Vagina (tissue), 2 donors: Measurements from ENCODE around the gene MEDAG. TPM values are rescaled to one million over a fixed set of nuclear protein-coding genes. Genes with fewer than 3 reads are reported as not detected.

ENCODE experiments used
- DNase-seq, 2 donors: peaks; one replicate each; pipeline ENCODE4 v3.0.0-alpha.2; 2017; ENCODE audit errors: extremely low spot score in 2 of 2
- H3K27ac ChIP-seq: fragments of 200-600 bp; sonication (generic); one replicate; pipeline ENCODE4 v1.5.1; 2019
- H3K27me3 ChIP-seq: fragments of 200-600 bp; sonication (generic); one replicate; pipeline ENCODE4 v1.5.1; 2019
- H3K36me3 ChIP-seq, 2 donors: fragments of 200-600 bp; sonication (generic); one replicate each; pipeline ENCODE4 v1.5.1; 2017 to 2019
- H3K4me1 ChIP-seq: fragments of 200-600 bp; sonication (generic); one replicate; pipeline ENCODE4 v1.5.1; 2019
- H3K4me3 ChIP-seq, 2 donors: fragments of 200-600 bp; sonication (generic); 1 replicate in 1 of 2; 2 replicates in 1 of 2; pipeline ENCODE4 v1.5.1; 2016 to 2019
- H3K9me3 ChIP-seq: fragments of 200-600 bp; sonication (generic); one replicate; pipeline ENCODE4 v1.5.1; 2019
- CTCF ChIP-seq, 3 experiments: fragments of 450-650 bp in 2 of 3; fragments of 200-600 bp in 1 of 3; sonication (generic) in 1 of 3; IDR thresholded peaks; one replicate each; pipeline ENCODE4 v1.5.1; 2017 to 2019; ENCODE audit warnings: antibody characterized with exemption in 3 of 3, mild to moderate bottlenecking in 2 of 3, moderate library complexity in 2 of 3
- POLR2A ChIP-seq, 2 donors: fragments of 450-650 bp; IDR thresholded peaks; one replicate each; pipeline ENCODE4 v1.6.1; 2017; ENCODE audit warnings: antibody characterized with exemption in 2 of 2, mild to moderate bottlenecking in 2 of 2, moderate library complexity in 2 of 2
- POLR2AphosphoS5 ChIP-seq, 2 donors: sonication (generic); formaldehyde crosslinking; IDR thresholded peaks; one replicate each; pipeline ENCODE4 v1.9.0; 2017; ENCODE audit warnings: antibody characterized with exemption in 2 of 2, mild to moderate bottlenecking in 2 of 2, low read depth in 1 of 2; ENCODE audit not compliant: insufficient read depth in 1 of 2
- intact Hi-C: fragments of 100-400 bp; cut with DNase I; formaldehyde crosslinking; loops from one replicate; pipeline ENCODE4 v1.15.1; 2023
- total RNA-seq: library from RNA; depleted of rRNA; stranded (reverse); fragments of >200 nt; gene quantifications from one replicate; pipeline ENCODE4 v1.2.3, GENCODE V29; 2016

The MEDAG gene
- total RNA-seq, result 46.4 TPM

GRCh38 chr13:30905932-30906383 lies at the start of gene MEDAG:
Gene MEDAG, plus strand, starts transcription at chr13:30906271. Its CDS starts 245 bp downstream, at chr13:30906516.
- H3K27ac ChIP-seq, result peak within 1 kb of the TSS; percentile 91
- peak within 1 kb of the TSS; percentile 50 to 53 for H3K4me3 ChIP-seq
- no peaks in the 10 kb centered on the region for H3K27me3 ChIP-seq
- TF ChIP-seq POLR2A (IDR thresholded peaks at IDR 0.05) (no peak), CTCF (IDR thresholded peaks at IDR 0.05) (no peak), POLR2AphosphoS5 (IDR thresholded peaks at IDR 0.05; ENCODE audit: insufficient read depth in 1 of 2, low read depth in 1 of 2) (peak in 1 of 2 donors; percentile 58)
- no peak for DNase-seq
- H3K9me3 ChIP-seq, result no peaks in the 10 kb centered on the region
- H3K4me1 ChIP-seq, result peaks cover 46% of the 10 kb centered on the region
- H3K36me3 ChIP-seq, result no peaks in the 10 kb centered on the region
- intact Hi-C loops, result loop anchor here (10.0 kb wide), 1 partner anchor 139 kb away; no protein-coding TSS in a partner anchor

- Histone ChIP-seq H3K27ac (no peak overlapping the region), H3K4me1 (no peaks in the 10 kb centered on the region), H3K27me3 (no peaks in the 10 kb centered on the region), H3K4me3 (no peak overlapping the region), H3K9me3 (no peaks in the 10 kb centered on the region), H3K36me3 (no peaks in the 10 kb centered on the region)
- no peak for DNase-seq
- TF ChIP-seq CTCF (IDR thresholded peaks at IDR 0.05) (no peak), POLR2AphosphoS5 (IDR thresholded peaks at IDR 0.05; ENCODE audit: insufficient read depth in 1 of 2, low read depth in 1 of 2) (no peak), POLR2A (IDR thresholded peaks at IDR 0.05) (no peak)
- intact Hi-C loops, result no loop called here
Observed at GRCh38 chr13:30857018-30857417, 49.1 kb upstream of the MEDAG start.

GRCh38 chr13:30857636-30858035 lies 48.4 kb upstream of the MEDAG start:
- TF ChIP-seq CTCF (IDR thresholded peaks at IDR 0.05) (no peak), POLR2AphosphoS5 (IDR thresholded peaks at IDR 0.05; ENCODE audit: insufficient read depth in 1 of 2, low read depth in 1 of 2) (no peak), POLR2A (IDR thresholded peaks at IDR 0.05) (no peak)

GRCh38 chr13:30859326-30859725 lies 46.7 kb upstream of the MEDAG start:
- H3K4me1 ChIP-seq, result peaks cover 5% of the 10 kb centered on the region
- intact Hi-C loops, result no loop called here
- H3K9me3 ChIP-seq, result no peaks in the 10 kb centered on the region
- no peak for TF ChIP-seq POLR2AphosphoS5 (IDR thresholded peaks at IDR 0.05; ENCODE audit: insufficient read depth in 1 of 2, low read depth in 1 of 2)
- TF ChIP-seq POLR2A (IDR thresholded peaks at IDR 0.05), result no peak
- no peak for TF ChIP-seq CTCF (IDR thresholded peaks at IDR 0.05)
- H3K36me3 ChIP-seq, result no peaks in the 10 kb centered on the region
- no peak overlapping the region for H3K4me3 ChIP-seq
- no peak for DNase-seq
- no peaks in the 10 kb centered on the region for H3K27me3 ChIP-seq
- no peak overlapping the region for H3K27ac ChIP-seq

More at GRCh38 chr13:30857636-30858035, 48.4 kb upstream of the MEDAG start:
- DNase-seq, result no peak
- Histone ChIP-seq H3K36me3 (no peaks in the 10 kb centered on the region), H3K4me1 (no peaks in the 10 kb centered on the region), H3K4me3 (no peak overlapping the region), H3K27ac (no peak overlapping the region), H3K27me3 (no peaks in the 10 kb centered on the region), H3K9me3 (no peaks in the 10 kb centered on the region)
- intact Hi-C loops, result no loop called here

GRCh38 chr13:30861163-30861562 lies 44.9 kb upstream of the MEDAG start:
- Histone ChIP-seq H3K9me3 (no peaks in the 10 kb centered on the region), H3K4me3 (no peak overlapping the region), H3K36me3 (no peaks in the 10 kb centered on the region), H3K27me3 (no peaks in the 10 kb centered on the region), H3K27ac (no peak overlapping the region), H3K4me1 (peaks cover 23% of the 10 kb centered on the region)
- intact Hi-C loops, result no loop called here
- no peak for TF ChIP-seq POLR2A (IDR thresholded peaks at IDR 0.05)
- no peak for DNase-seq
